HG03066 (cell line): ENCODE measurements around the gene PCDH1.
"Not testable (repeated sequence)": the region's sequence is repeated elsewhere in the genome, so short reads cannot be mapped to it uniquely, and the experiment has no call there.

Experiments
- ATAC-seq: cut with Tn5 transposase; IDR thresholded peaks from one replicate; pipeline ENCODE4 v1.9.1; 2021; ENCODE audit warnings: low read depth; ENCODE audit not compliant: unreplicated experiment

Gene PCDH1

DNA sequence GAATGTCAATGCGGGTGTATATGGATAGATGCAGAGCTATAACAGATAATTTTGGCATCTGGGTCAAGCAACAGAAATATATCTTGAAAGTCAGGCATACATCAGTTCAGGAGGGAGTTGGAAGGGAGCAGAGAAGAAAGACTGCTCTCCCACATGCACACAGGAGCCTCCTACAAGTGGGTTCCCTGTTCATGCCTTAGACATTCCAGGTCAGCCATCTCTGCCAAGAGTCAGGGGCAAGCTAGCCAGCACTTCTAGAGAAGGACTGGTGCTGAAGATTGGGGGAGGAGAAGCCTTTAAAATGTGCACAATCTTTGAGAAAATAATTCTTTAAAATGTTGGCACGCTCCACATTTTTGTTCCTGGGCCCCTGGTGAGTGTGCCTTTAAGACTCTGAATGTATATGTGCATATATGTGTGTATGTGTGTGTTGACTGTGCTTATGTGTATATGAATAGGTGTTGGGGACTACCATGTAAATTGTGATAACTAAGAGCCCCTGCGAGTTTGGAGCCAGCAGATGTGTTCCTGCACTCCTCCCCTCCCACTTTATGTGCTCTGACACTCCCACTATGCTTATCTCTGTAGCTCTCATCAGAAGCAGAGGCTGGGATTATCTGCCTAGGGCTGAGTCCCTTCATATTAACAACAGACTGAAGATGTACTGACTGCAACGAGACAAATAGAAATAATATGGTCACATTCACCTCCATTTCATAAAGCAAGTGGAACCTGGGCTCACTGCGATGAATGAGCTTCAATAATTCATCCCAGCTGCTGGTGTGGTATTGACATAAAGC is 24.0 kb upstream of the PCDH1 start:
- no peak for ATAC-seq

DNA sequence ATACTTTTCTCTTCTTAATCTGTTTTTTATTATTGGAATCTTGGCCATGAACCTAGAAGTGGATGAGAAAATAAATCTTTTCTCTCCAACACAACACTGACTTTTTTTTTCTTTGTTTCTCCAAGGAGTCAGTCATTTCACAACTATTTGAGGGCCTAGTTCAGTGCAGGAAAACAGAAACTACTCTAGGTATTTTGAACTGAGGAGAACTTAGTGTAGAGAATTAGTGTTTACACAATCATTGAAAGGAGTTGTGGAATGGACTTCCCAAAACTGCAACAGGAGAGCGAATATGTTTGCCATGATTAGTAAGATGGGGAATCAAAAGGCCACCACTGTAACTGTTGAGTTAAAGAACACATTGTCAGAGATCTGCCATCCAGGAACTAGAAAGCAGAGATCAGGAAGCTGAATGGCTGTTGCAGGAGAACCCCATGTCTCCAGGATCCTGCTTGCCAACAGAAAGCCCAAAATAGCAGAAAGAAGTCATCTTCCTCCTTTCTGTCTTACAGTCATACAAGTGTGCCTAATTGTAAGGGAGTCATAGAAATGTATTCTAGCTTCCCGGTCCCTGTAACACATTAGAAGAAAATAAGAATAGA is 20.3 kb upstream of the PCDH1 start:
- ATAC-seq: no peak

DNA sequence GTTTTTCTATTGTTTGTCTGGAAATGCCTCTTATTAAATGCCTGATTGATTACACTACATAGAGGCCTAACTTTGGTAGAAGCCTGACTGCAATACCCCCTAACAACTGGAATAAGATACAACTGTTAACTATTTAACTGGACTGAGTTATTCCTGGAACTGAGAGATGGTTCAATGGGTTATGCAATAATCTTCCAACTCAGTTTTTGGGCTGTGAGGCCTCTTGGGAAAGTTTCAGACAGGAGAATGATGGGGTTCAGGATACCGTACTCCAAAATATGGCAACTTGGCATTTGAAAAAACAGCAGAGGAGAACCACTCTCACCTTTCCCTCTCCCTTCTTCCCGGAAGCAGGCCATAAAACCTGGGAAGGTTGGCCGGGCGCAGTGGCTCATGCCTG is 19.2 kb upstream of the PCDH1 start:
- ATAC-seq: no peak

DNA sequence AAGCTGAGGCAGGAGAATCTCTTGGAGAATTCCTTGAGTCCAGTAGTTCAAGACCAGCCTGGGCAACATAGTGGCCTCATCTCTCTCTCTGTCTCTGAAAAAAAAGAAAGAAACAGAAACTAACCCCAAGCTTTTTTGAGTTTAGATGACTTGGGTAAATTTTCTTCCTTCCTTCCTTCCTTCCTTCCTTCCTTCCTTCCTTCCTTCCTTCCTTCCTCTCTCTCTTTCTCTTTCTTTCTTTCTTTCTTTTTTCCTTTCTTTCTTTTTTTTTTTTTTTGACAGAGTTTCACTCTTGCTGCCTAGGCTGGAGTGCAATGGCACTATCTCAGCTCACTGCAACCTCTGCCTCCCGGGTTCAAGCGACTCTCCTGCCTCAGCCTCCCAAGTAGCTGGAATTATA is 12.2 kb upstream of the PCDH1 start:
- ATAC-seq: not testable (repeated sequence)

DNA sequence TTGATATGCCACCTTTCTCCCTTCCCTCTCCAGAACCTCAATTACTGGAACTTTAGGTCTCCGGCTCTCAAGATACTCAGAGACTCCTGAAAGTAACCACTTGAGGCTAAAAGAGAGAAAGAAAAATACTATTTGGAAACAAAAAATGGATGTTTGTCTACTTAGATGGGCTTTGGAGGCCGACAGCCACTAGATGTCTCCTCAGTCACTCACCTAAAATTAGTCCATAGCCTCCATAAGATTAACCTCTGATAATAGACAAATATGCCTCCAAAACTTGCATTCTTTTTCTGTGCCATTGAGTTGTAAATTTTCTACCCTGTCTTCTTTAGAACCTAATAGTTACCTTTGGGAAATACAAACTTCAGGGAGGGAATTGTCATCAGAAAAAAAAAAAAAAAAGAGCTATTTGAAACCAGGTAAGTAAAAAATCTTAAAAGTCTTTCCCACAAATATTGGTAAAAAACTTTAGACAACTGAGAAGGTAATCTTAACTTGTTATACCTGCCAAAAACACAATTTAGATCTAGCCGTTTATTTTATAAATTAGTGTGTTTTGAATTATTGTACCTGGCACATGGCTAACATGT is 11.2 kb upstream of the PCDH1 start:
- no peak for ATAC-seq

DNA sequence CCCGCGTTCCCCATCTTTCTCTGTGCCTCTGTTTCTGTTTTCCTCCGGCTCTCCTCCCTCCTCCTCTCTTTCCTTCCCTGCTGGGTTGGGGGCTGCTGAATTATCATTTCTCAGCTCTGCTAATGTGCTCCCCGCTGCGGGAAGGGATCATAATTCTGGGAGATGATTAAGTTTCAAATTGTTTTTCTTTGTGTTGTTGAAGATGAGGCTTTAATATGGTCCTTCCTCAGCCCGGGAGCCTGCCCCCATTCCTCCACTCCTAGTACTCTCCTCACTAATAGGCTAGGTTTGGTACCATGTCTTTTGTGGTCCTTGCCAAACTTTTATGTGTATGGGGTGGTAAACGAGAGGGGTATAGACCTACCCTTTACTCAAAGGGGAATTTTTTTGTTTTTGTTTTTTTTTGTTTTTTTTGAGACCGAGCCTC is 5.7 kb upstream of the PCDH1 start:
- ATAC-seq: no peak

DNA sequence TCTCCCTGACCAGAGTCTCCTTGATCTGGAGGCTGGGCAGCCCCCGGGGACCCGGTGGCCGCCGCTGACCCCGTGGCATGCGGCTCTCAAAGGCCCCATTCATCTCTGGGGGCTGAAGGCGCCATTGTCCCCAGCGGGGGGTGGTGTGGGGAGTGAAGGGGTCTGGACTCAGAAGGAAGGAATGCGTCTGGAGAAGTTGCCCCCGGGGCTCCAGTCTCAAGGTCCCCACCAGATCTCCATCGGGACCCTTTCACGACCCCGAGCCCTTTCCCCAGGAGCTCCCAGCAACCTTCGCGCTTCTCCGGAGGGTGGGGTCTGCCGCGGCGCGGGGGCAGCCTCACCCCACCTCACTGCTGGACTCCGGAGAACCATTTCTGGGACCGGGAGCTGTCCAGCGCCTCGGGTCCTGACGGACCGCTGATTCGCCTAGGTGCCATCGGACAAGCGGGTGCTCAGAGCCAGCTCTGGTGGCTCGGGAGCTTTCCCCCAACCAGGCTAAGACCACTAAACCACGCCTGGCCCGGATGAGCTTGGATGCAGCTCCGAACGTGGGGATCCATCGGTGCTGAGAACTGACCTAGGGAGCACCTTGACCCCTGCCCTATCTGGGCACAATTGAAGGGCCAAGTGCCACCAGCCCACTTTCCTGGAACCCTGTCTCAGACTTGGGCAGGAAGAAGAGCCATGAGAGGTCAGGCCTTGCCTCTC is 5.1 kb upstream of the PCDH1 start:
- ATAC-seq: no peak

DNA sequence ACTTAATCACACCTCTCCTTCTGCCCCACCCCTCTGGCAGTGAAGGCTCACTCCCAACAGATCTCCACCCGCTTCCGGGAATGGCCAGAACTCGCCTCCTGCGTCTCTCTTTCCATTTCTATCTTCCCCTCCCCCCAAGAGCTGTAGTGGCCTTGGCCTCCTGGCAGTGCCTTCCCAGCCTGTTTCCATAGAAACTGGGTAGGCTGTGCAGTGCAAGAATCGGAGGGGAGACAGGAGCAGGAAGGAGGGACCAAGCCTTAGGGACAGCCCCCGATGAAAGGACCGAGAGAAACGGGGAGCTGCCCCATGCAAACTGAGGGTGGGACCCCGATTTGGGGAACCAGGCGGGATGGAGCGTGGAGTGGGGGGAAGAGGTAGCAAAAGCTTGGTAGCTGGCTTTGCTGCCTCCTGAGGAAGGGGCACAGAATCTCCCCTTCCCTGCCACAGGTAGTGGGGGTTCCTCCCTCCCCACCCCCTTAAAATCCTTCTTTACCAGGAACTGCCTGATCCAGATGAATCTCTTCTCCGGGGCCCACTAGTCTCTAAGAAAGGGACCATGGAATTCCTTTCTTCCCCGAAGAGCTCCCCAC is 4.5 kb upstream of the PCDH1 start:
- no peak for ATAC-seq

DNA sequence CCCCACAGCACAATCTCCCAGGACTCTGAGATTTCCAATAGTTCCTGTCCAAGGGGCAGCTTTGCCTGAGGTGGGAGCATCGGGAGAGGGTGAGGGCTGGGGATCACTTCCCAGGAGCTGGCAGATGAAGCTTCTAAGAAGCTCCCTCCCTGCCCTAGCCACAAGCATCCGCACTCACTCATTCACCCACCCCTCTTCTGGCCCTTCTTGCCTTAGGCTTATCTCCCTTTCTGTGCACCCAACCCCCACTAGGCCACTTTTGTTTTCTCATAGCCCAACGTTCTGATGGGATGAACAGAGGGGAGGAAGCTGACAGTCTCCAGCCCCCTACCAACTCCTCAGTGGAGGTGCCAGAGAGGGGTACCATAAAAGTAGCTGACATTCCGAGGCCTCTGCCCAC is 3.7 kb upstream of the PCDH1 start:
- no peak for ATAC-seq

DNA sequence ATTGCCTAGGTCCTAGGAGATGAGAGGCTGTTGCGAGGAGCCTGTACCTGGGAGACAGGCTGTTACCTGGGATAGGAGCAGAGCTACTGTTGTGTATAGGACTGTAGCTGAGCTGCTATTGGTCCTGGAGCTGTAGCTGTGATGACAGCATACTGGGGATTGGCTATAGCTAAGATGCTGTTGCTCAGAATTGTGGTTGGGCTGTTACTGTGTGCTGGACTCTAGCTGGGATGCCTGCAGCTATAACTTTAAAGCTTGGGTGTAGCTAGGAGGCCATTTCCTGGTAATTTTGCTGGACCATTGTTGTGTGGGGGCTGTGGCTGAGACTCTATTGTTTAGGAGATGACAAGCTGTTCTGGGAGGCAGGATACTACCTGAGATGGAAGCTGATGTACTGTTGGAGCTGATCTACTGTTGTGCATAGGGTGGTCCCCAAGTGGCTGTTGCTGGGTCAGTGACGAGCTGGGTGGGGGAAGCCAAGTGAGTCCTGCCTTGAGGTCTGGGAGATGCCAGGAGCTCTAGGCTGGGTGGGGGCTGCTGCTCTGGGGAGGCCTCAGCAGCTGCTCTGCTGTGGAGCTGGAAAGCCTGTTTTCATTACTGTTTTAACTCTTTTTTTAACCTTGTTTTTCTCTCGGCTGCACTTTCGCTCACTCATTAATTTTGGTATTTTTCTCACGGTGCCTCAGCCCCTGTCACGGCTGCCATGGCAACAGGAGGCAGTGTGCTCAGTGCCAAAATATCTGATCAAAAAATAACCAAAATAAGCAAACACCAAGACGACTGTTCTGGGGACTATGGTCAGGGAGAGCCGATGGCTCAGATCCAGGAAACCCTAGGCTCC is 3.0 kb upstream of the PCDH1 start:
- ATAC-seq: no peak

DNA sequence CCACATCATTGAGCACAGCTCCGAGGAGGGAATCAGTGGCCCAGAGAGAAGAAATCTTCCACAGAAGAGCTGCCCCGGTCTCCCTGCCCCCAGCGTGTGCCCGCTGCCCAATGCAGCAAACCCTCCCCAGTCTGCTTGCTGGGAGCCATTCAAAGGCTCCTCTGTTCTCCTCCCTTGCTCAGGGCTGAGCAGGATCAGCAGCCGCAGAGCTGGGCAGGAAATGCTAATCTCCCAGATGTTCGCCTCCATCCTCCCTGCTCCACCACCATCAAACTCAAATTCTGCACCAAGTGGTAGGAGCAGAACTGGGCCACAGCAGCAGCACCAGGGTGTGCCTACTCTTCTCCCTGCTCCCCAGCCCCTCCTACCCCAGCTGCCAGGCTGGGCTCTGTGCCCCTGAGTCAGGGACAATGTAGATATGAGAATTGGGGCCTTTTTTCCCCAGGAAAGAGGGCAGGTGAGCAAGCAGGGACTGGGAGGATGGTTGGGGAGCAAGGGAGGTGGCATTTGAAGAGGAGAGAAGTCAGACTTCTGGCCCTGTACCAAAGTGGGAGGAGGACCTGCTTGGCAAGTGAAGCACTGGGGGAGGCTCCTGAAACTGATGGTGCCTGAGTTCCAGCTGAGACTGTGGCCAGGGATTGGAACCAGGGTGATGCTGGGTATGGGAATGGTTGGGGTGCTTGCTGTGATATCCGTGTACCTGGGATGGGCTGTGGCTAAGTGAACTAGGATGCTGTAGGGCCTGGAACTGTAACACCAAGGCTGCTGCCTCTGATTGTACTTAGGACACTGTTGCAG is 1.9 kb upstream of the PCDH1 start:
- ATAC-seq: no peak

DNA sequence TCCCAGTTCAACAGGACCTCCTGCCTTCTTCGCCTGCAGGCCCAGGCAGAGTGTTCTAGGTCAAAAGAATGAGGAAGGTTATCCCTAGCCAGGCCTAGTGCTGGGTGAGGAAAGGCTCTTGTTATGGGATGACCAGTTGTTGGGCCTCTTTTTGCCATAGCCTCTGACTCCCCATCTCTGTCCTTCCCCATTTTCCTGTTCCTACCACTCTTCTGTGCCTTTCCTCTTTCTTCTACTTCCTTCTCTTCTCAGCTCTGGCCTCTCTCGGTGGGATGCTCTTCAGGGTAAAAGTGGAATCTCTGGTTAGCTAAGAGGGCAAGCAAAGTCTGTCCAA is 1.2 kb upstream of the PCDH1 start:
- no peak for ATAC-seq

DNA sequence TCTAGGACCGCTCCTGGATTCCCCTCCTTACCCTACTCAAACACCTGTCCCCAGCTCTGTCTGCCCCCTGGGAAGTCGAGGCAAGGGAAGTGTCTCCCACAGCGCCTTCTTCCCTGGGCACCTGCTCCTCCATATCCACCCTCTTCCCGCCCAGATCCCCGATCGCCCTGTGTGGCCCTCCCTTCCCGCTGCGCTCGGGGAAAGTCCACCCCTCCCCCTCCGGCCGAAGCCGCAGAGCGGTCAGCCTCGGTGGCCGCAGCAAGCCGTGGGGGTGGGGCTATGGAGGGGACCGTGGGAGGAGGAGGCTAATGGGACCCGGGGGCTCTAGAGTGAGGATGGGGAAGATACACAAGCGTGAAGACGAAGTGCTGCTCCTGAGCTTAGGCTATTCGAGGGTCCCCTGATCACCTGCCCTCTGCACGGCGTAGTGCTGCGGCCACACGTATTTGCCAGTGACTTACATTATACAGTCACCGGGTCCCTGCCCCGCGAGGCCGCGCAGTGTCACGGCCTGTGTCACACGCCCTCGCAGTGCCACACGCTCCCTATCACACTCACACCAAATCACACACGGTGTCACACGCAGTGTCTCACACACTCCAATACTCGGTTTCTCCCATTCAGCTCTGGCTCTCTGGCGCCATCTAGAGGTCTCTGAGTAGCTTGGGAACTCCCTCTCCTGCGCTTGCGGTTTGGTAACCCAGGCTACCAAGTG is 658 bp upstream of the PCDH1 start:
- peak; percentile 78 for ATAC-seq

DNA sequence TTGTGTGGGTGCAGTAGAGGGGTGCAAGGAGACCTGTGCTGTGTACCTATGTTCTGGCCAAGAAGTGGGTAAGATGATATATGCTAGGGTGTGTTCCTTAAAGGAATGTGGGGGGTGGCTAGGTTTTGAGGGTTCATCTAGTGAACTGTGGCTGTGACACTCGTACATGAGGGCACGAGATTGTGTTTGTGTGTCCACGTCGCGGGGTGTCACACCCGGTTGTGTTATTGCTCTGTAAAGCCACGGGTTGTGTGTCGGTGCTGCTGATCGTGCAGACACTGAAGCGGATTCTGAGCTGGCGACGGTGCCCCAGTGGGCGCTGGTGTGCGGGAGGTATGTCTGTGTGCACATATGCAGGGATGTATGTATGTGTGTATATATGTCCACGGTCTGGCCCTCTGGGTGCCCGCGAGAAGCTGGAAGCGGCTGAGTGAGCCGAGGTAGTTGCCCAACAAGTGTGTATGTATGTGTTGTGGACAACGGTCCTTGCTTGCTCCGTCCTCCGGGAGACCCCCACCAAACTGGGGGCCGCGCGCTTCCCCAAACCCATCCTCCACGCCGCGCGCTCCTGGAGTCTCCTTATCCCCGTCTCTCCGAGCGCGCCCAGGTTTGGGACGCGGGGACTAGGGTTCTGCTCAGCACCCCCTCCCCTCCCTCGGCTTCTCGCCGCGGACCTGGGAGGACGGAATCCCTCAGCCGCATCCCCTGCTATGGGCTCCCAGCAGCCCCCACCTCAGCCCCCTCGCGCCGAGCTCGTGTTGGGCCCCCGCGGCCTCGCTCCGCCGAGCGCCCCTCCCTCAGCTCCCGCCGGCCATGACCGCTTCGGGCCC is 639 bp downstream of the PCDH1 start:
- no peak for ATAC-seq

DNA sequence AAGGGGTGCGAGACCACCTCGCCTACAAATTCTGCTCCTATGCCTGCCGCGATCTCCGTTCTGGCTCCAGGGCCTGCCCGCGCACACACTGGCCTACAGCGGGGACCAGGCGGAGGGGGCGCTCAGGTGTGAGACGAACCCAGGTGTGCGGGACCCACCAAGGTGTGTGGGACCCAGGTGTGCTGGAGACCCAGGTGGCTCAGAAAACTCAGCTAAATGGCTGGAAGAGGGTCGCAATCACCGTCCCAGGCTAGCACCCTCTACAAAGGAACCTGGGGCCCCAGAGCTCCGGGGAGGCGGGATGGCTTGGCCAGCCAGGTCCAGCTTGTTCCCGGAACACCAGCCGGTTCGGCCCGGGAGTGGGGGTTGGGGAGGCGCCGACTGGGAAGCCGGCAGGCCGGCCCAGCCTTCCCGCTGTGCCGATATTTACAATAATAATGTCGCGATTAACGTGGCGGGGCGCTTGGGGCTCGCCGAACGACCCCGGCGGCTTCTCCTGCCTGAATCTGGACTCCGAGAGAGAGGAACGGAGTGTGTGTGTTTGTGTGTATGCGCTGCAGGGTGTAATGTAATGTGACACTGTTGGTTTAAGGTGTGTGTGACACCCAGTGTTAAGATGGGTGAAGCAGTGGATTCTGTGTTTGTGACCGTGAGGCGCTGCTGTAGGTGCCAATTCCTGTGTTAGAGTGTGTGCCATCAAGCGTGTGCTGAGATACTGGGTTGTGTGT is 1.4 kb downstream of the PCDH1 start:
- no peak for ATAC-seq

DNA sequence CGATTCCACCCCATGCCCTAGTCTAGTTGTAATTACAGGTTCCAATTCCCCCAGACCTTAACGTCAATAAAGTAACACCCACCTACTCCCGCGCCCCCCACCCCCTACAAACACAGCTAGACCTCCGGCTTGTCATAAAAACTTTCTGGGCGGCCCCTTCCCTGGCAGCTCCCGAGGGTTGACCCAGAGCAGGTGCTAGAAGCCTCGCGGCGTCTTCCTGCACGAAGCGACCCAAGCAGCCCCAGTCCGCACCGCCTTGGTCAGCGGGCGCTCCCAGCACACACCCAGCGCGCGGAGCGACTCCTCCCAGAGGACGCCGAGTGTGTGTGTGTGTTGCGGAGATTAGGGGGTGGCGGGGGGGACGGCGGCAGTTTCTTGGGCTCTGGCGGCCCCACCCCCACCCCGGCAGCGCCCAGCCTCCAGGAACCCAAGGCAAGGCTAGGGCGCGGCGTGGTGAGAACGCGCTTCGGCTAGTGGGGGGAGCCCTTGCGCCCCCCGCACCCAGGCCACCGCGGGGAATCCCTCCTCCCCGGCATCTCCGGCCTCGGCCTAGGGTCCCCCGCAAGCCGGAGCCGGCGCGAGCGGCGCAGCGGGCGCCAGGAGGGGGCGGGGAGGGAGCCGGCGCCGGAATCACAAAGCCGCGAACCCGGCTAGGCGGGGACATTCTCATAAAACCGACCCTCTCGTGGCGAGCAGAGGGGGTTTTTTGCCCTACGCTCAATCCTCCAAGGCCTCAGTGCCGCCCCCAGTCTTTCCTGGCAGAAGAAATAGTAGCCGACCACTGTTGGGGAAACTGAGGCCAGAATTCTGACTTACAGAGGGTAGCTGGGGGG is 2.2 kb downstream of the PCDH1 start:
- ATAC-seq: no peak
